A549 (cell line): ENCODE data around the gene TRIP13.

Experiments used
- CEBPB ChIP-seq, 2 experiments: fragments of >200 bp in 1 of 2; sonication (Bioruptor Twin) in 1 of 2; formaldehyde crosslinking in 1 of 2; IDR thresholded peaks; 2 replicates each; pipeline ENCODE4 v1.6.1; 2012 to 2016
- CHD4 ChIP-seq: fragments of 200-600 bp; sonication (generic); IDR thresholded peaks from 2 replicates; pipeline ENCODE4 v1.6.1; 2016; ENCODE audit warnings: antibody characterized with exemption, mild to moderate bottlenecking, borderline replicate concordance
- CTCF ChIP-seq: fragments of >200 bp; sonication (Bioruptor Twin); formaldehyde crosslinking; IDR thresholded peaks from 3 replicates; pipeline ENCODE4 v1.5.1; 2016
- HDAC2 ChIP-seq: fragments of 200-600 bp; sonication (generic); IDR thresholded peaks from 2 replicates; pipeline ENCODE4 v1.6.1; 2016
- JUN ChIP-seq, 2 experiments: fragments of >200 bp; sonication (Bioruptor Twin); formaldehyde crosslinking; IDR thresholded peaks; 2 replicates in 1 of 2; 3 replicates in 1 of 2; pipeline ENCODE4 v1.6.1; 2016 to 2017
- KDM5A ChIP-seq: fragments of 200-600 bp; sonication (generic); IDR thresholded peaks from 2 replicates; pipeline ENCODE4 v1.6.1; 2016; ENCODE audit warnings: antibody characterized with exemption, mild to moderate bottlenecking
- NFE2L2 ChIP-seq: fragments of 150-350 bp; conservative IDR thresholded peaks from 2 replicates; pipeline ENCODE4 v1.6.1; 2014; ENCODE audit warnings: low read length
- PBX3 ChIP-seq: IDR thresholded peaks from 2 replicates; pipeline ENCODE4 v1.6.1; 2012
- POLR2A ChIP-seq: IDR thresholded peaks from 2 replicates; pipeline ENCODE4 v1.6.1; 2012; ENCODE audit warnings: mild to moderate bottlenecking, low read length
- RCOR1 ChIP-seq: fragments of 150-350 bp; IDR thresholded peaks from 2 replicates; pipeline ENCODE4 v1.6.1; 2014; ENCODE audit warnings: antibody characterized with exemption, low read length, low read depth
- RFX5 ChIP-seq: fragments of 450-650 bp; IDR thresholded peaks from 2 replicates; pipeline ENCODE4 v1.7.1; 2014; ENCODE audit warnings: antibody characterized with exemption, mild to moderate bottlenecking, moderate library complexity
- RNF2 ChIP-seq: fragments of 200-600 bp; sonication (generic); IDR thresholded peaks from 2 replicates; pipeline ENCODE4 v1.6.1; 2016; ENCODE audit warnings: low read depth, mild to moderate bottlenecking, antibody characterized with exemption, moderate library complexity, borderline replicate concordance
- SREBF2 ChIP-seq: fragments of 450-650 bp; IDR thresholded peaks from 2 replicates; pipeline ENCODE4 v1.6.1; 2014; ENCODE audit warnings: mild to moderate bottlenecking, moderate library complexity
- TF ChIP-seq, protein P1 (sequence below): IDR thresholded peaks from 2 replicates; pipeline ENCODE4 v1.6.1; 2012

DNA sequence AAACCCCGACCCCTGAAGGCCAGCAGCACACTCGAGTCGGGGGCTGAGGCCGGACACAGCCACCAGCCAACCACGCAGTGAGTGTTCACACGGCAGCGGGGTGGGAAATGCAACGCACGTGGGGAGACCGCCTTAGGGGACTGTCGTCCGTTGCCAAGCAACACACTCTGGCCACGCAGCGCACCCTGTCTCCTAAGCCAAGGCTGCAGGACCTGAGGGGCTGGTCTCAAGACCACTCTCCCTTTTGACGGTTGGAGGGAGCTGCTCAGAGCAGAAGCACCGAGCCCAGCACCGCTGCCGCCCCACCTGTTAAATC lies 7.6 kb upstream of the TRIP13 start:
- TF ChIP-seq RFX5 = no peak
- TF ChIP-seq POLR2A = no peak
- no peak for TF ChIP-seq CTCF
- no peak for TF ChIP-seq PBX3
- TF ChIP-seq CEBPB (IDR thresholded peaks at IDR 0.05) = no peak
- no peak for TF ChIP-seq SREBF2
- no peak for TF ChIP-seq RNF2
- TF ChIP-seq RCOR1 = no peak
- no peak for TF ChIP-seq NFE2L2
- no peak for TF ChIP-seq KDM5A
- TF ChIP-seq CHD4 = no peak
- no peak for TF ChIP-seq HDAC2
- no peak for TF ChIP-seq JUN (IDR thresholded peaks at IDR 0.05)
- TF ChIP-seq, protein P1, sequence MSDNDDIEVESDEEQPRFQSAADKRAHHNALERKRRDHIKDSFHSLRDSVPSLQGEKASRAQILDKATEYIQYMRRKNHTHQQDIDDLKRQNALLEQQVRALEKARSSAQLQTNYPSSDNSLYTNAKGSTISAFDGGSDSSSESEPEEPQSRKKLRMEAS = no peak
